Renal cortex interstitium (tissue), 11 donors: ENCODE measurements around the gene YPEL2. TPM values are rescaled to one million over a fixed set of nuclear protein-coding genes. Genes with fewer than 3 reads are reported as not detected.

ENCODE experiments used
- DNase-seq, 11 donors: peaks; one replicate each; pipeline ENCODE4 v3.0.0-alpha.2; 2013; ENCODE audit warnings: low read depth in 9 of 11, low spot score in 4 of 11; ENCODE audit errors: extremely low read depth in 1 of 11
- polyA plus RNA-seq, 3 donors: library from polyadenylated mRNA; unstranded; fragments of 120-200 nt; gene quantifications; one replicate each; pipeline ENCODE4 v1.2.1, GENCODE V29; 2013; ENCODE audit not compliant: insufficient read length in 3 of 3

The YPEL2 gene
- polyA plus RNA-seq, 3 donors, result 31.0 to 39.3 (median 34.7) TPM

DNA sequence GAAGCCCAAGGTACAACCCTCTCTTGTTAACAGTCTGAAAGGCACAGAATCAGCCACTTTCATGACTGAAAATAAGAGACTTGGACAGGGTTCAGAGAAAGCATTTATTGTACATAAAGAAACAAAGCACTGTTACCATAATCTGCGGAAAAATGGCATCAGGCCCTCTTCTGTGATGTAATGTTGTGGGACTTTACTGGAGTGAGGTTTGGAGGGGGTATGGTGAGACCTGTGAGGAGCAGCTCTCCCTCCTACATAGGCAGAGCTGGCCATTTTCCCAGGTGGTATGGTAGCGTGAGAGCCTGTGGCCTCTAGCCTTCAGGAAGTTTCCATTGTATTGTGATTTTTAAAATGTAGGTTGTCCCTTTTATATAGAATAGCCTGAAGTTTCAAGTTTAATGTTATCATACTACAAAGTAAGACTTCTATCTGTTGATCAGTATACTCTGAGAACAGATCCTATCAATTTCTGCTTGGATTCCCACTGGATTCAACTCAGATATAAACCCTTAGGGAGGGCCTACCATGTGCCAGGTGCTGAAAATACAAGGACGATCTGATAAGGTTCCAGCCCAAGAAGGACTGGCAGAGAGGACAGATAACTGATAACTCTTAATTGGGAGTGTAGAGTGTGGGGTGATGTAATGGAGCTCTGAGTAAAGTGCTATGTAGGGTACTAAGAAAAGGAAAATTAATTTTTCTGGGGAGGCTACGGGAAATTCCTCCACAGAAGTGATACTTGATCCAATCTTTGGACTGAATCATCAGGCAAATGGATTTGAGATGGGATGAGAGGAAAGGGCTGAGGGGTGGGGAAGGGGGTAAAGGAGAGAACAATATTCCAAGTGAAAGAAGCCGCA lies 4.1 kb upstream of the YPEL2 start:
- DNase-seq, result no peak

DNA sequence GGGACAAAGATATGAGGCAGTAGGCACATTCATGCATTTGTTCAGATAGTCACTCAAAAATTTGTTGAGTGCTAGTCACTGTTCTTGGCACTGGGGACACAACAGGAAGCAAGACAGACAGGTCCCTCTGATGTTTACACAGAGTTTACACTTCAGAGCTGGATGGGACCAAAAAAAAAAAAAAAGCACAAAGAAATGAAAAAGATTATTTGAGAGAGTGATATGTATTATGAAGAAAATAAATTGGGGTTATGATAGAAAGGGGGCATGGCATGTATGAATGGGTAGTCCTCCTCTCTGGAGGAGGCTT lies 3.5 kb upstream of the YPEL2 start:
- DNase-seq, result no peak

GRCh38 chr17:59328601-59329000 lies 2.9 kb upstream of the YPEL2 start:
- no peak for DNase-seq

GRCh38 chr17:59329176-59330052 lies 2.0 kb upstream of the YPEL2 start:
- peak in 10 of 11 donors; percentile 59 to 79 (median 66) for DNase-seq

GRCh38 chr17:59330053-59330942 lies 1.2 kb upstream of the YPEL2 start:
- DNase-seq, result peak in 6 of 11 donors; percentile 18 to 59 (median 33)

DNA sequence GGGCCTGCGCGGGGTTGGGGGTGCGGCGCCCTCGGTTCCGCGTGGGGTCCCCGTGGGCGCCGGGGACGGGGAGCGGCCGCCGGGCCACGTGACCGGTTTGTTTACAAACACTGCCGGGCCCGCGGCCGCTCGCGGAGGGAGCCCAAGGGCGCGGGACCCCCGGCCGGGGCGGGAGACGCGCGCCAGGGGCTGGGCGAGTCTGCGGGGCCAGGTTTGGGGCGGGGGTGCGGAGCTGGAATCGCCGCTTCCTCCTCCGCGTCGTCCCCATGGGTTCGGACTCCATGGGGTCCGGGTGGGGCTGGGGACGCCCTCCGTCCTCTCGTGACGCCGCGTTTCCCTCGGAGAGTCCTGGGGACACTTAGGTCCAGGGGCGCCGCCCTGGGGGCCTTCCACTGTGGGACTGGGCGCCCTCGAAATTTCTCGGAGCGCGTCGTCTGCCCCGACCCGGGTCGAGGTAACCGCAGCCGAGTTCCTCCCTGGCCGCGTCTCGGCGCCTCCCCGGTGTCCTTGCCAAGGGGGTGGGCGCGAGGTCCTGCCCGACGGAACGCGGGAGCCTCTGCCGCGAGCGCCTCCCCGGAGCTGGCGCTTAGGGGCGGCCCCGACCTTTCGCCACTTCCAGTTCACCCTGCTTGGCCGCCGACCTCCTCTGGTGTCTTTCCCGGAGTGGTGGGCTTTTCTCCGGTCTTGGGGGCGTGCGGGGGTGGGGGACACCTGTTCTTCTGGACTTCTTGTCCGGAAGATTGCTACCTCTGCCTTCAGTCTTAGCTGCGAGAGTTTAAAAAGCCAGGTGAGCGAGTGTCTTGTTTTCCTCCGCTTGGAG lies 684 bp downstream of the YPEL2 start:
- peak in 1 of 11 donors; percentile 22 for DNase-seq

- DNase-seq, result peak in 1 of 11 donors; percentile 9
These were observed 1.4 kb downstream of the YPEL2 start for GRCh38 chr17:59332749-59333377.

DNA sequence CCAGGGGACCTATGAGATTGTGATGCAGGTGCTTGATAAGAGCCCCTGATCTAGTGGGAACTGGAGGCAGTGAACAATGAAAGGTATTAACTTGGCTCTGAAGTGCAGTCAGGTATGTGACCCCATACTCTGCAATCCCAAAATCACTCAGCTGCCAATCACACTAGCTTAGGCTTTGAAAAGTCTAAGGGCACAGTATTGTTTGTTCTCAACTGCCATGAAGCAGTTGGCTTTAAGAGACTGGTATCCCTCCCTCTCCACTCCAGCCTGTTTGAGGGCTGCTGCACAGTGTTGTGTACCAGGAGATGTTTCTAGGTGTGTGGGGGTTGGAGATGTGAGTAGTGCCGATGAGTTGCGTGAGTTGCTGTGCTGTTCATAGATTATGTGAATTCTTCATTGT lies 2.4 kb downstream of the YPEL2 start:
- no peak for DNase-seq

DNA sequence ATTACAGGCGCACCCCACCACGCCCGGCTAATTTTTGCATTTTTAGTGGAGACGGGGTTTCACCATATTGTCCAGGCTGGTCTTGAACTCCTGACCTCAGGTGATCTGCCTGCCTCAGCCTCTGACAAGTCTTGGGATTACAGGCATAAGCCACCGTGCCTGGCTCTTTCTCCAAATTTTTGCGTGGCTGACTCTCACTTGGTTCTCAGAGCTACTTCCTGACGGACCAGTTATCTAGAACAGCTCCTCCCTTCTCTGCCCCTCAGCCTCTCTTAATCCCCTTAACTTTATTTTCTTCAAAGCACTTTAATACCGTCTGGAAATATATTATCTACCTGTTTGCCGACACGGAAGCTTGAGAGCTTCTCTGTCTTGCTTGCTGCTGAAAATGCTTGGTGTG lies 4.2 kb downstream of the YPEL2 start:
- DNase-seq, result no peak

DNA sequence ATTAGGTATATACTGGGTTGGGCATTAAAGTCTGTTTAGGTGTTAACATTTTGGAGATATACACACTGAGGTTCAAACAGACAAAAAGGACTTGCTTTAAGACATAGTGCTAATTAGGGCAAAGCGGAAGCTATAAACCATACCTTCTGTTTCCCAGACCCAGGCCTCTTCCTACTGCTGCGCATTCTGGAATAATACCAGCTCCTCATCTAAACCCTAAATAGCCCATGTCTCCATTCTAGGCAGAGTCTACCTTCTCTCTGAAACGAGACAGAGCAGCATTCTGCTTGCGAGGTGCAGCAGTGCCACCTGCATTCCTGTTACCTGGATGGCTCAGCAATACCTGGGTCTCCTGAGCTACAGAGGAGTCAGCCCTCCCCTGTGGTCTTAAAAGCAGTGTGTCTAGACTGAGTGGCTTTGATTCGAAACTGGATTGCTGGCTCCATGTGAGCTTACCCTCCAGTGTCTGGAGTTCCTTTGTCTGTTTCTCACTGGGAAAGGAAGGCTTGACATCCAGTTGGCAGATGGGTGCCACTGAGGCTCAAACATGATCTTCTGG lies 6.4 kb downstream of the YPEL2 start:
- DNase-seq, result no peak

DNA sequence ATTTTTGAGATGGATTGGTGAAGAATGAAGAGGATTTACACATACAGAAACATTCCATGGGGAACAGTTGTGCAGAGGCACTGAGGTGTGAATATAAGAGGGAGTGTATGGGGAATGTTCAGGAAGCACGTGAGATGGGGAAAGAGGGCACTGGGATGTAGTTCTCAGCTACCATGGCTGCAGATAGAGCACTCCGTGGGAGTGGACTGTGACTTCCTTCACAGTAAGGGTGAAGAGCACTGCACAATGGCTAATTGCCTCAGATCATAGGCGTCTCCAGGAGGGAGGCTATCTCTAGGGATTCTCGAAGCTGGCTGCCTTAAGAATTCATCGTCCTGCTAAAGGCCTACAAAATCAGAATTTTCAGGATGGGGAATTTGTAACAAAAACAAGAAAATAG lies 7.0 kb downstream of the YPEL2 start:
- no peak for DNase-seq

DNA sequence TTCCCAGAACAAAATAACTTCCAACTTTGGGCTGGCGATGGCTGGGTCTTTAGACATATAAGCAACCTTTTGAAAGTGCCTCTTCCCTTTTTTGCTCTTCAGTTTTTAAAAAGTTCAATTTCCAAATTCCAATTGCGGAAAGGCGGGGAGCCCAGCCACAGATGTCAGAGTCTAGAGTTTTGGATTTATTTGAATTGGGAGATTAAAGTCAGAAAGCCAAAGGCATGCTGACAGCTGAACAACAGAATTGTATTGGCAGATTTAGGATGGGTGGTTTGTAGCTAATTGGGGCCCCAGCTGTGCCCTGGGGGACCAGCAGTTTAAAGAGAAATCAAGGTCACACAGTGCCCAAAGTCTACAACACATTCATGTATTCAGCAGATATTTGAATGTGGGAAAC lies 10.5 kb downstream of the YPEL2 start:
- no peak for DNase-seq

GRCh38 chr17:59342681-59343131 lies 11.3 kb downstream of the YPEL2 start:
- DNase-seq, result no peak

DNA sequence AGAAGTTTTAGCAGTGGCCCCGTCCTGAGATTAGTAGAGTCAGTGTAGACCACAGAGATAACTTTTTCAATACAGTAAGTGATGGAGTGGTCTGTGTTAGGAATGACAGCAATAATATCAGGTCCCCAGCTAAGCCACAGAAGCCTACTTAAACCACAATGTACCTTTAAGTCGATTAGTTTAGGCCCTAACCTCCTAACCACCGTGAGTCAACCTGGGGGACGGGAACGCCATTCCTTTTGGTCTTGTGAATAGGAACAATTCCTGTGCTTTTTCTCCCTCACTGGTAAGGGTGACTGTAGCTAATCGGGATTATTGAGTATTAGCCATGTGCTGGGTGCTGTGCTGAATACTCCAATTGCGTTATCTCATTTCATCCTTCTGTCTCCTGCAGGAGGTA lies 14.0 kb downstream of the YPEL2 start:
- DNase-seq, result no peak

- DNase-seq, result no peak
These were observed 14.9 kb downstream of the YPEL2 start for GRCh38 chr17:59346341-59346740.

DNA sequence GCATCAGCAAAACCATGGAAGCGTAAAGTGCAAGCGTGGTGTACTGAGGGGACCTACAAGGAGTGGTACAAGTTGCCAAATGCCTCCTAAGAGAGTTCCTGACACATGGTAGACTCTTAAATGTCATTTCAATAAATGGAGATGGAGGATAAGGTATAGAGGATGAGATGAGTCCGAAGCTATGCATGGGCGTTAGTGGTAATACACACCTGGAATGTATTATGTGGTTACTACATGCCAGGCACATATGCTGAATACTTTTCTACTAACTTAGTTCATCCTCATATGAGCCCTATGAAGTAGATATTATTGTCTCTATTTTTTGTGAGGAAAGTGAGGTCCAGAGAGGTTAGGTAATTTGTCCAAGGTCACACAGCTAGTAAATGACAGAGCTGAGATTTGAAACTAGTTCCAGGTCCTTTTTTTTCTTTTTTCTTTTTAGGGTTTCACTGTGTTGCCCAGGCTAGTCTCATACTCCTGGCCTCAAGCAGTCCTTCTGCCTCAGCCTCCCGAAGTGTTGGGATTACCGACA lies 15.5 kb downstream of the YPEL2 start:
- DNase-seq, result no peak

GRCh38 chr17:59347975-59348391 lies 16.5 kb downstream of the YPEL2 start:
- DNase-seq, result no peak
